NCI-H1694 treated with DMSO at 0.1 percent for 48 hours (cell line): ENCODE measurements around the gene HS3ST5.
A peak's percentile ranks its signal among the peaks of the same experiment; 100 is the strongest.
"Not testable (repeated sequence)": the region's sequence is repeated elsewhere in the genome, so short reads cannot be mapped to it uniquely, and the experiment has no call there.

Experiments used
- DNase-seq: peaks from one replicate; lab custom pipeline; 2025; lab: John Stamatoyannopoulos, UW

Gene HS3ST5

GRCh38 chr6:114276783-114277182, 66.0 kb downstream of the HS3ST5 start:
- no peak for DNase-seq

DNA sequence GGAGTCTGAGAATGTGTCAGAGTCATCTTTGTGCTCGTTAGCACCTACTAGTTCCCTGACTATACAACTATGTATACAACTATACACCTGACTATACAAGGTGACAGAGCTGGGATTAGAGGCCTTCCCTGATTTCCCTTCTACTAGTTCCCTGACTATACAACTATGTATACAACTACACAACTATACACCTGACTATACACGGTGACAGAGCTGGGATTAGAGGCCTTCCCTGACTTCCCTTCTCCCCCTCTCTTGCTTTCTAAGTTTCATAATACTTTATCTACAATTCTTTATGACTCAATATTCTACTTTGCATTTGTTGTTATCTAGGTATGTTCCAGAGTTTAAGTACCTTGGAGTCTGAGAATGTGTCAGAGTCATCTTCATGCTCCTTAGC, 68.0 kb downstream of the HS3ST5 start:
- DNase-seq: no peak

- no peak for DNase-seq
These were observed 70.2 kb downstream of the HS3ST5 start for GRCh38 chr6:114272582-114272981.

DNA sequence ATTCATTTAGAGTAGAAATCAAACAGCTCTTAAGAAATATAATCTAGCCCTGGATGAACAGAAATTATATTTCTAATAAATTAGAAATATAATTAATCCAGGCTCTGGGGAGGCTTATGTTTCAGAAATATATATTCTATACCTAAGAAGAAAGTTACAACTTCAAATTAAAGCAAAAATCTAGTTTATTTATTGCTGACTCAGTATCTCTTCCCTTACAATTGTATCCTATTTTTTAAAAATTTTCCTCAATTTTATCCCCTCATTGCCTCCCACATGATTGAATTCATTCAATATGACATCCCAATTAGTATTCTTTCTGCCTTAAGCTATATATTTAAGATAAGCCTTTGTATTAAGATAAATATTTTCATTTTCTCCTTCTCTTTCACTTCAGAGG, 71.4 kb downstream of the HS3ST5 start:
- DNase-seq: no peak

GRCh38 chr6:114267897-114268296, 74.9 kb downstream of the HS3ST5 start:
- no peak for DNase-seq

GRCh38 chr6:114260810-114261209, 82.0 kb downstream of the HS3ST5 start:
- no peak for DNase-seq

GRCh38 chr6:114258376-114258775, 84.4 kb downstream of the HS3ST5 start:
- DNase-seq: no peak

DNA sequence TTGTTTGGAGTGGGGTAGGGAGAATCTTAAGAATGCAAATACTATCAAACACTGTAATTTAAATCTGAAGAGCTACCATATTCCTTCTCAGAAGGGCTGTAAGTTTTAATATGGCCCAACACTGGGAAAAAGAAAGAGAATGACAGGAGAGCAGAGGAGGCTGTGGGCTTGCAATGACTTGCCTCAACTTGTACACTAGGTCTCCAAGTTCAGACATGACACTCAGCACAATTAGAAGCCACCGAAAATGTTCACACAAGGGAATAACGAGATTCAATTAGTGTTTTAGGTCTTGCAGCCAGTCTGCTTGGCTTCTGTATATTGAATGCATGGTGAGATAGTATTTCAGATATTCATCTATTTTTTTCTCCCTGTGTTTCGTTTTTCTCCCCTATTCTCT, 89.4 kb downstream of the HS3ST5 start:
- DNase-seq: no peak

GRCh38 chr6:114249522-114249921, 93.3 kb downstream of the HS3ST5 start:
- DNase-seq: no peak

GRCh38 chr6:114247101-114247500, 95.7 kb downstream of the HS3ST5 start:
- no peak for DNase-seq

DNA sequence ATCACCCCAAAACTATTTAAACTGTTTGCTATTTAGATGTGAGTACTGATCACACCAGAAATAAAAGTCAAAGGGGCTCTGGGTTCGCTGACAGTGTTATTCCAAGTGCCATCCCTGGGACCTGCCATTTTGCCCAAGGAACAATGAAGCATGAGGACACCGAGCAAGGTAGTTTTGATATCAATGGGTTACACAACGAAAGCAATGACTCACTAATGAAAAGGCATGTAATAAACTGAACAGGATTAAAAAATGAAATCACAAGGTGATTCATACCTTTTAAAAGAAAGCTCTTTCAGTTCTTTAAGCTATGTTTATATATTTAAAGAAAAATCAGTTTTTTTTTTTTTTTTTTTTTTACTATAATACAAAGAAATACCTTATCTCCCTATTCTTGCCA, 102.0 kb downstream of the HS3ST5 start:
- no peak for DNase-seq

DNA sequence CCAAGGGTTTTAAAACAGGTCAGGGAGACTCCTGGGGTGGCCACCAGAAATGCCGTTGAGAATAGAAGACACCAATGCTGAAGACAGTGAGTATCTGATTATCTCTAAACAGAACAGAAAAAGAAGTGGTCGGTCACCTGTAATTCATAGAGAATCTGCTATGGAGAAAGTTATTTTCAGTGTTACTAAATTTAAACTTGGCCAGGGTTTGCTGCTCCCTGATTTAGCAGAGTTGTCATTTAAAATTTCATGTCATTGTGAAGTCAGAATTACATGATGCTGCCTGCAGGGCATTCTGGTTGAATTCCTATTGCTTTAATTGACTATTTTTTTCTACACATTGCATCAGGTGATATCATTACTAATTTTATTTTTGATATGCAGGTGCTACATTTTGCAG, 114.1 kb downstream of the HS3ST5 start:
- no peak for DNase-seq

GRCh38 chr6:114227944-114228468, 114.8 kb downstream of the HS3ST5 start:
- DNase-seq: no peak

DNA sequence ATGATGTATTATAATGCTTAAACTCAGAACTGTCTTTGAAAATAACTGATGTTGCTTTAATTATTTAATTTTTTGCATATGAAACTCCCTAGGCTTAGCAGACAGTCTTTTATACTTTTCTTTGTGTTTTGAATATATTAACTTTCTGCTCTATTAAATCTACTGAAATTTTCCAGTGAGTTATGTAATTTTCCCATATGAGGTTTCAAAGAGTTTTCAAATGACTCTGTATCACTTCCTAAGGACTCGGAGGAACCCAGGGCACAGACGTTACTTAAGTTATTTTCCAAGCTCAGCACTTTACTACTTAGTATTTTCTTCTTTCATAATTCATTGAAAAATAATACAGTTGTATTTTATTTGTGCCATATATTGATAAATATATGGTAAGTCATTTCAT, 122.6 kb downstream of the HS3ST5 start:
- no peak for DNase-seq

- DNase-seq: no peak
These were observed 124.1 kb downstream of the HS3ST5 start for GRCh38 chr6:114218437-114219340.

GRCh38 chr6:114217996-114218395, 124.8 kb downstream of the HS3ST5 start:
- not testable (repeated sequence) for DNase-seq

DNA sequence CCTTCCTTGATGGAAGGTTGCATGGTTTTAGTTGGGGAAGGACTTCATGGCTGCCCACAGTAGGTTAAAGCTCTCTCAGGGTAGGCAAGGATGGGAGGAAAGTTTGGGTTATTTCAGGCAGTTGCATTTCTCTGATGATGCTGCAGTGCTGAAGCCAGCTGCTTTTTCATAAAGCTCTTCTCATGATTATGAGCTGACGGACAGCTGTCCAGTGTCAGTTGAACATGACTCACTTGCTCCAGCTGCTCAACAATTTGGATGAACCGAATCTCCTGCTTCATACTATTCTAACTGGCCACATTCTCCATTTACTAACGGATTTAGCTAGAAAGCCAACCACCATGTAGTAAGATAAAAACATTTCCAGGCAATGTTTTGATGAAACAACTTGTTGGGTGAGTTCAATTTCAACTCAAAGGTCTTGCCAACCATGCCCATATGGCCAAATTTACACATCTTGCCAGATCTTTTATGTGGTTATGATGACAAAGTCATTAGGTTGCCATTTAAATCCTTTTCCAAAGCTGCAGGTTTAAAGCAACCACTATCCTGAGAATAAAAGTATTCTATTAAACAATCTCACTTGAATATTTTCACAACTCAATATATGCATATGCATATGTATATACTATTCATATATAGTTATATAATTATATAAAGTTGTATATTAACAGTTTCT, 125.9 kb downstream of the HS3ST5 start:
- DNase-seq: peak; percentile 19

GRCh38 chr6:114210467-114210866, 132.4 kb downstream of the HS3ST5 start:
- no peak for DNase-seq

DNA sequence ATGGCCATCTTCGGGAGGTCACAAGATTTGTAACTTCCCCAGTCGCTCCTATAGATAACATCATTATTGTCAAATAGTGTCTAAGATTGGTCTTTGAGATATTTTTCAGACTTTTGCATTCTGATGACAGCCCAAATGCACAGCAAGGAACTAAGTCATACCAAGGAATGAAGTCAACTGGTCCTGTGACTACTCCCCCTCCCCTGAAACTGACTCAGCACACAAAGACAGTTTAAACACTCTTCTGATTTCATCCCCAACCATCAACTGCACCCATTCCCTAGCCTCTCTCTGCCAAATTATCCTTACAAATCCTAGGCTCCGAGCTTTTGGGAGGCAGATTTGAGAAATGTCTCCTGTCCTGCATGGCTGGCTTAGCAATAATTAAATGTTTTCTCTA, 139.4 kb downstream of the HS3ST5 start:
- no peak for DNase-seq

DNA sequence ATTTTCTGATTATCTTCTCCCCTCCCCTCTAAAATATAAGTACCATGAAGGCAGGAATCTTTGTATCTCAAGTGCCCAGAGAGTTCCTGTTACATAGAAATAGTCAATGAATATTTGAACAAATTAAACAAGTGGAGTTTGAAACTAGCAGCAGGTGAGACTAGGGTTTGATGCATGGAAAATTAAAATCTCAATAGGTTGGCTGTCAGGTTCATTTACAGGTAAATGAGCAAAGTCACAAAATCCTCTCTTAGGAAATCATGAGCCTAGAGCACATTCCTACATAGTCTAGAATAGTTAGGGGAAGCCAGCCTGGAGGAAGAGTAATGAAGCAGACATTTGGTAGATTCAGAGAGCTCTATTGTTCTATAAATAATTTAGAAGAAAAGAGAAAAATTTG, 140.4 kb downstream of the HS3ST5 start:
- DNase-seq: no peak

- no peak for DNase-seq
These were observed 141.9 kb downstream of the HS3ST5 start for GRCh38 chr6:114200891-114201290.

DNA sequence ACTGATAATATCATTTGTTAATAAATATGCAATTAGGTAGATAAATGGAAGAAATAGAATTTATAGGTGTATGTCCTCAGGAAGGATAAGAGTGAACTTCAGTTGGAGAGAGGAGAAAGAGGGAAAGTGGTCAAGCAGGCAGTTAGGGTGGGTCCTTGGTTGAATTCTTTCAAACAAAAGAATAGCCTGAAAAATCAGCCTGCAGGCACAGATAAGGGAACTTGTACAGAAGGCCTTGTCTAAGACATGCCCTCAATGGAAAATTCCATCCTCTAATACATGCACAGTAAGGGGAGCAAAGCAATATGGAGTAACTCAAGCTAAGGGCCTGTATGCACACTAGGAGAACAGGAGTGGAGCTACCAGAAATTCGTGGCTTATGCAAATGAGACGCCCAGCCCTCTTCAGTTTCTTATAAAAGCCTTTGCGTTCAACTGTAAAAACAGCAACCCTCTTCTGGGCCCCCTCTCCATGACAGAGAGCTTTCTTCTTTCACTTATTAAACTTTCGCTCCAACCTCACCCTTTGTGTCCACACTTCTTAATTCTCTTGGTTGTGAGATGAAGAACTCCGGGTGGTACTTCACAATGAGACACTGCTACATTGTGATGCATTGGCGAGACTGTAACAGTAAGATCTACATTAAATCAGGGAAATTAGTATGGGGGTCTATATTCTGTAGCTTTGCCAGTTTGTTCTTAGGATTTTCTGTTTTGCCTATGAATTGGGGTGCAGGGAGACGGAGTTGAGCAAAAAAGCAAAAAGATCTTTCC, 147.0 kb downstream of the HS3ST5 start:
- no peak for DNase-seq

GRCh38 chr6:114195027-114195365, 147.8 kb downstream of the HS3ST5 start:
- DNase-seq: no peak
